Activated gamma-delta T cell treated with anti-CD3 and anti-CD28 coated beads, Interleukin-2, amount 50 U/mL, for 16 hours (primary cell): ENCODE measurements around the gene ALG14.
A peak's percentile ranks its signal among the peaks of the same experiment; 100 is the strongest.
"Not testable (repeated sequence)": the region's sequence is repeated elsewhere in the genome, so short reads cannot be mapped to it uniquely, and the experiment has no call there.

Experiments
- DNase-seq: peaks from one replicate; pipeline ENCODE4 v3.0.0-alpha.2; 2020; ENCODE audit warnings: low read depth

Gene ALG14

GRCh38 chr1:95072532-95073419 lies at the start of gene ALG14:
ALG14 (minus strand) TSS chr1:95072951; CDS start chr1:95072898, 53 bp downstream.
- DNase-seq = peak; percentile 88

DNA sequence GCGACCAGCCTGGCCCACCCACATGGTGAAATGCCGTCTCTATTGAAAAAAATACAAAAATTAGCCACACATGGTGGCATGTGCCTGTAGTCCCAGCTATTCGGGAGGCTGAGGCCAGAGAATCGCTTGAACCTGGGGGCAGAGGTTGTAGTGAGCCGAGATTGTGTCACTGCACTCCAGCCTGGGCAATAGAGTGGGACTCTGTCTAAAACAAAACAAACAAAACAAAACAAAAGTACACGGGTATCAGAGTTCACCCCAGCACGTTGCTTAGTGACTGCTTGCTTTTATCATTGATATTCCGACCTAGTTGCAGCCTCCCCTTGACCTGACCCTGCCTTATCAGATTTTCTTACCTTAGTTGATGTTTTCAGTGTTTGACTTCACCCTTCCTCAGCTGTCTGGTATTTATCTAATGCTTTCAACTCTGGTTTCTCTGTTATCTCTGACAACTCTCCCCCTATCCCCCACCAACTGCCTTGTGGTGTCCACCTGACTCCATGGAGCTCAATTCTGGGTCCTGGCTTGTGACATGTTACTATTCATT lies 49.5 kb upstream of the ALG14 start:
- no peak for DNase-seq

DNA sequence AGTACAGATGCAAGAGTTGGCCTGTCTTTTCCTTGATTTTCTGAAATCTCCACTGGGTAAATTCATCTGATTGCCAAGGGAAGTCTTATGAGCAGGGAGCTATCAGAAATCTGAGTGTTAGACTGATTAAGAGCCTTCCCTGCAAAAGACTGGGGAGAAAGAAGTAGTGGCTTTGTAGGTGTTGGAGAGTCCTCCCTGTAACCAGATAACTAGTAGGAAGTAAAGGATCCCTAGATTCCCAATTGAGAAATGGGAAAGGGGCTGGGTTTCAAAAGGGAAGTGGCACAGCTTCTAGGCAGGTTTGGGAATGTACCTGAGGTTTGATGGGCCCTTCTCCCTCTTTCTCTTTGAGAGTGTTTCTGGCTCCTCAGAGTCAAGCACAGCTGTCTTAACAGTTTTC lies 46.5 kb upstream of the ALG14 start:
- no peak for DNase-seq

DNA sequence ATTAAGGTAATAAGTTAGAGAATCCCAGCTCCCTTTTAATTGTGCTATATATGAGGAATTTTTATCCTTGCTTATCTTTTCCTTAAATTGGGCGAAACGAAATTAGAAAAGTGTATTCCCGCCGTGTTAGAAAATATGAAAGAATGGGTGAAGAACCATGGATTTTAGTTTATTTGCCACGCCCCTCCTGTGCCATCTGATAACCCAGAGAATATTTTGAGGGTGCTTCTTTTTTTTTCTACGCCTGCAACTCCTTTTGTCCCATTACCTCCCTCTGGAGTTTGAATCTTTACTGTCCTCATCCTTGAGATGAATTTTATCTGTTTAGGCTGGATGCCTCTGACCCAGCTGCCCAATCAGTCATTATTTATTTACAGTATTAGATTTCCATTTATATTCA lies 46.0 kb upstream of the ALG14 start:
- no peak for DNase-seq

DNA sequence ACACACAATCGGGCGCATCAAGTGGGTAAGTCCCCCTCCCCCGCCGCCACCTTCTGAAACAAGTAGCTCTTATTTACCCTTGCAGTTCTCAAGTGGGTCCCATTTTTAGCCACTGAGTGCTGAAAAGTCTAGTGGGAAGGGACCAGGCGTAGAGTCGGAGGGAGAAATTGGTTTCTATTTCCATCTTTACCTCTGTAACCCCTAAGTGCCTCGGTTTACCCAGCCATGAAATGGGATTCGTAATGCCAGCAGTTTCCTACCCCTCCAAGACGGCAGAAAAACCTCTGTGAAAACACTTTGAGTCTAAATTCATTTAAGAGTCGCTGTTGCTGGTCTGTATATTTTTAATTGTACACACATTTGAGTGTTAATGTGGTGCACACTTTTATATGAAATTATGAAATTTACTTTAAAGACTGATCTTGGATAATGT lies 45.3 kb upstream of the ALG14 start:
- DNase-seq = no peak

DNA sequence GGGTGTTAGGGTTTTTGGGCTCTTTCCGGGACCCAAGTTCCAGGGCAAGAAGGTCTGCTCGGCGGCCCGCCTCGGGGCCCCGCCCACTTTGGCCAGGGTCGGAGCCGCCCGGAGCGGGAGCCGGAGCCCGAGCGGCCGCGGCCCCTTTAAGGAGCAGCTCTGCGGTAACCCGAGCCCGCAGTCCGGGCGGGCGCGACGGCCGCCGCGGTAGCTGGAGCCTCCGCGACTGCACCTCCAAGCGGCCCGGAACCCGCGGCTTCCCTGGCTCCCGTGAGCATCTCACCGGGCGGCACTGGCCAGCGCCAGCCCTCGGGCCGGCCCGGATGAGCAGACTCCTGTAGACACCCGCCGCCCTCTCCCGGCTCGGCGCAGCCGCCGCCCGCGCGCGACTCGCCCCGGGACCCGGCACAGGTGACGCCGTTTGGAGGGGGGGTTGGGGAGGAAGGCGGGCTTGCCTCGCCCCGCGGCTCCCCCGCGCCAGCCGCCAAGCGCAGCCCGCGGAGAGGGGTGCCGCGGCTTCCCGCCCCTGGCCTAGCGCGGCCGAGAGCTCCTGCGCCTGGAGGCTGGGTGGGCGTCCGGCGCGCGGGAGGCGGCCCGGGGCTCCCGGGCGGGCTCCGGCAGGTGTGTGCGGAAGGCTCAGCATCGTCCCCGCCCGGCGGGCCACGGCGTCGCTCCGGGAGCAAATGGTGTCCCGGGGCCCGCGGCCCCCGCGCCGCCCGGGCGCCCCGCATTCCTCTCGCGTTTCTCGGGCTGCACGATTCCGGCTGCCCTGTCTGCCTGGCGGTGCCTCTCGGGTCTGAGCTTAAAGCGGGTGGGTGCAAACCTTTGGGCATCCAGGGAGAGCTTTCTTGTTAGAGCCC lies 44.7 kb upstream of the ALG14 start, which contains the start of gene TLCD4:
TLCD4 (plus strand) TSS at position 149 of the 860 bp plus-strand sequence. CDS start 26,547 bp downstream, outside the sequence.
- DNase-seq = no peak

DNA sequence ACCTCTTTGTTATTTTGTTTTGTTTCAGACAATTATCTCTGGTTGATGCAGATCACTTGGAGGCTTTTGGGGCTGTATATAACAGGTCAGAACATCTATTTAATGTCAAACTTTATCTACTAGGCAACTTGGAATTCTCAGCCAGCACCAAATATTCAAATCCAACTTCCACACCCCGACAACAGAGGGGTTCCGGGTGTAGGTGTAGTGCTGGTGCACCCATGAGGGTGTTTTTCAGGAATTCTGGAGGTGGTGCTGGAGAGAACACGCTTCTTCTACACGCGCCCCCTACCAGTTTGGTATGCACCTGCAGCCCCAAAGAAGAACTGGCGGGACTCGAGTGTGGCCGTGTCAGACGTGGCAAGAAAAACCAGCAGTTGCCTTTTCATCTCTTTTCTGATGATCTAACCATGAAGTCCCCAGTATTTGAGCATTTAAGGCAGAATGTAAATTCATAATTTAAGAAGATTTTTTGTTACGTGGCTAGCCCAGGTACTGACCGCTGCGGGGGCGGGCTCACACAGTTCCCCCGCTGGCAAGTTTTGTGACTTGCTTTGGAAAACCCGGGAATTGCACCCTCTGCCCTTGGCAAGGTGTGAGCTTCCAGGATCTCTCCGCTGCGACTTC lies 43.9 kb upstream of the ALG14 start:
- DNase-seq = peak; percentile 7

DNA sequence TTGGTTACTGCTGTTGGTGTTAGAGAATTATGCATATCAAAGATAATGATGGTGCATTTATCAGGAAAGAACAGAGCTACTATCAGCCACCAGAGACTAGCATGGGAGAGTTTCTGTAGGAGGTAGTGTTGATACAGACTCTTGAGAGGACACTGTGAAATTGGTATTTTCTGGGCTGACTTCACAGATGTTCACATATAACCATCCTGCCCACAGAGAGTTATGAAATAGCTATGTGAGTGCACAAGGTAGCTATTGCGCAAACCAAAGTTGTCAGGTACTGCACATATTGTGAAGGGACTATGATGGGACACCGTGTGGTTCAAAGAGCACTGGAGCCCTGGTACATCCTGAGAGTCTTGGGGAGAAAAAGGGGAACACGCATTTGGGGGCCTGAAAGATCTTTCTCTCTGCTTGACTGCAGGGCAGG lies 43.0 kb upstream of the ALG14 start:
- no peak for DNase-seq

DNA sequence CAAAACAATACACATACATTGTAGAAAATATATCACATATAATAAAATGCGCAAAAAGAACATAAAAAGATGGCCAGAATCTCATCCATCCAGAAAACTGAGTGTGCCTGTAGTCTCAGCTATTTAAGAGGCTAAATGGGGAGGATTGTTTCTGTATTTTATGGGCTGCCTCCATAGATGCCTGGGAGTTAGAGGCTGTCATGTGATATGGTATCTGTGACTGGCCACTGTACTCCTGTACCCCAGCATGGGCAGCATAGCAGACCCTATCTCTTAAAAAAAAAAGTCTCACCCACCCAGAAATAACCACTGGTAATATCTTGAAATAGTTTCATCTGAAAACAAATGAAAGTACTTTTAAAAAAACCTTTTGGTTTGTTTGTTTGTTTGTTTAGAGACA lies 40.9 kb upstream of the ALG14 start:
- no peak for DNase-seq

DNA sequence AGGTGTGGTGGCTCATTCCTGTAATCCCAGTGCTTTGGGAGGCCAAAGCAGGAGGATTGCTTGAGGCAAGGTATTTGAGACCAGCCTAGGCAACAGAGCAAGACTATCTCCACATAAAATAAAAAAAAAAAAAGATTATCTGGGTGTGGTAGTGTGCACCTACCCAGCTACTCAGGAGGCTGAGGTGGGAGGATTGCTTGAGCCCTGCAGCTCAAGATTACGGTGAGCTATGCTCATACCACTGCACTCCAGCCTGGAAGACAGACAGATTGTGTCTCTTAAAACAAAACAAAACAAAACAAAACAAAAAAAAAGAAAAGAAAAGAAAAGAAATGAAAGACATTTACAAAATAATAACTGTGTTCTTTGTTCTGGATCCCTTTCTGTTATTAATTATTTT lies 38.3 kb upstream of the ALG14 start:
- DNase-seq = no peak

- DNase-seq = no peak
Observed at GRCh38 chr1:95108792-95109191, 36.0 kb upstream of the ALG14 start.

GRCh38 chr1:95098196-95098595 lies 25.4 kb upstream of the ALG14 start:
- no peak for DNase-seq

- no peak for DNase-seq
Observed at GRCh38 chr1:95097426-95097825, 24.7 kb upstream of the ALG14 start.

- no peak for DNase-seq
Observed at GRCh38 chr1:95096218-95096841, 23.6 kb upstream of the ALG14 start.

DNA sequence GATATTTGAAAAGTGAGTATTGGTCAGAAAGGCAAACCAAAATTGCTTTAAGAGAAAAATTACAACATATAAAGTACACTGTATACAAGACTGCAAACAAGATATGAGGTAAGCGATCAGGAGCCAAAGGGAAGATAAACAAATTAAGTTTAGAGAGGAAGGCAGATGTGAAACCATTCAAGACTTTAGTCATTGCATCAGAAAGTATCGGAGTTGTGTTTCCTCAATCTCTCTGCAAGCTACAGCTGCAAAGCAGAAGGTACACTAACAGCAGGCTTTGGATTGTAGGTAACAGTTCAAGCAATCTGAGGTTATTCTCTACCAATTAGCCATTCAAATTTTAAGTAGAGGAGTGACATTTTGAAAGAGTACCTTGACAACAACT lies 23.1 kb upstream of the ALG14 start:
- no peak for DNase-seq

DNA sequence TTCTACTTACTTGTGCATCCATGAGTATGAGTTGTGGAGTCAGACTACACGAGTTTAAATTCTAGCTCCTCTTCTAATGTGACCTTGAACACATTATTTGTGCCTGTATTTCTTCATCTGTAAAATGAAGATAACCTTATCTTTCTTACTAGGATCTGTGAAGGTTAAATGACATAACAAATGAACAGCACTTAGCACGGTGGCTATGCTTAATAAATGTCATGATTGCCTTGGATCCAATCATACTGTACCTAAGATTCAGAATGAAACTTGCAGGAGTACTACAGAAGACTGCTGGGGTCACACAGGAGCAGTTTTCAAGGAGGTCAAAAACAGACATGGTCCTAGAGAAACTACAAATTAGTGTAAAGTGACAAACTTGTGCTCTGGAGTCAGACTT lies 22.2 kb upstream of the ALG14 start:
- no peak for DNase-seq

- DNase-seq = no peak
Observed at GRCh38 chr1:95093296-95093695, 20.5 kb upstream of the ALG14 start.

DNA sequence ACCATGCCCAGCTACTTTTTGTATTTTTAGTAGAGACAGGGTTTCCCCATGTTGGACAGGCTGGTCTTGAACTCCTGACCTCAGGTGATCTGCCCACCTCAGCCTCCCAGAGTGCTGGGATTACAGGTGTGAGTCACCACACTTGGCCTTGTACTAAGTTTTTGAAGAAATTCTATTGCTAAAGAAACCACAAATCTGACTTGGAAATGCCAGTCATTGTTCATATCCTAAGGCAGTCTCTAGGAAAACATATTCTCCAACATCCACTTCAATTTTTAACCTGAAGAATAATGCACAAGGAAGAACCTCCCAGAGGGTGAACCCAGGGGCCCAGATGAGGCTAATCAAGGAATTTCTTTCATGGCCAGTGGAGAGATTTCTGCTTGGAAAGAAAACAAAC lies 20.1 kb upstream of the ALG14 start:
- DNase-seq = not testable (repeated sequence)

- not testable (repeated sequence) for DNase-seq
Observed at GRCh38 chr1:95091290-95091689, 18.5 kb upstream of the ALG14 start.

- no peak for DNase-seq
Observed at GRCh38 chr1:95089650-95090287, 17.0 kb upstream of the ALG14 start.

DNA sequence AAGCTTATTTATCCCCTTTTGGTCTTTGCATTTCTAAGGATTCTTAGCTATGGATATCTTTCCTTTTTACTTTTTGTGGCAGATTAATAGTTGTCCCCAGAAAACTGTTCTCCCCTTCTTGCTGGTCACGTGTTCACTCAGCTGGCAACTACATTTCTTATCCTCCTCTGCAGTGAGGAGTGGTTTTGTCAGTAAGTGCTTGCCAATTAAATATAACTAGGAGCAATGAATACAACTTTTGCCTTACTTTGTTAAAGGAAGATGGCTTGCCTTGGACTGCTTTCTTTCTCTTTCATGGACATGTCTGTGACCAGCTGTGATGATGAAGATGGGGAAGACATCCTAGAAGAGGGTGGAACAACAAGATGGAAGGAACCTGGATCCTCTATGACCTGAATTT lies 15.6 kb upstream of the ALG14 start:
- no peak for DNase-seq
